B cell (primary cell): ENCODE results near the gene PLBD2. TPM values are rescaled to one million over a fixed set of nuclear protein-coding genes. Genes with fewer than 3 reads are reported as not detected.

Experiments used
- ATAC-seq: fragments of 200-7000 bp; cut with Tn5 transposase; one replicate; pipeline ENCODE4 v1.10.0; 2021; ENCODE audit warnings: low read depth, mild to moderate bottlenecking, moderate number of reproducible peaks, moderate library complexity
- CTCF ChIA-PET: fragments of 350-600 bp; sonication (Branson Sonifier 250); formaldehyde crosslinking; loops from one replicate; lab custom pipeline; 2021; ENCODE audit warnings: antibody characterized with exemption, inconsistent platforms; lab: Charles Lee
- POLR2A ChIA-PET: fragments of 350-600 bp; sonication (Branson Sonifier 250); formaldehyde crosslinking; loops from one replicate; lab custom pipeline; 2021; ENCODE audit warnings: antibody characterized with exemption; lab: Charles Lee
- DNase-seq: peaks from one replicate; pipeline ENCODE4 v3.0.0; 2013
- H2AFZ ChIP-seq: 2 replicates; pipeline ENCODE4 v1.6.1; 2012; ENCODE audit warnings: mild to moderate bottlenecking, low read depth, low read length; ENCODE audit not compliant: insufficient read depth, poor library complexity, severe bottlenecking
- H3K27ac ChIP-seq, 2 donors: 1 replicate in 1 of 2; 2 replicates in 1 of 2; pipeline ENCODE4 v1.5.1; 2012 to 2013; ENCODE audit warnings: low read length in 2 of 2, mild to moderate bottlenecking in 2 of 2, moderate library complexity in 1 of 2
- H3K27me3 ChIP-seq, 4 experiments: fragments of 200-600 bp in 1 of 4; sonication (generic) in 1 of 4; replicated peaks in 1 of 4; 1 replicate in 2 of 4; 2 replicates in 2 of 4; pipeline versions ENCODE4 v1.6.1 to v1.7.0; 2013 to 2016; ENCODE audit warnings: low read length in 3 of 4, mild to moderate bottlenecking in 2 of 4, mixed read lengths in 1 of 4, moderate library complexity in 1 of 4; ENCODE audit not compliant: insufficient read depth in 4 of 4, control insufficient read depth in 3 of 4; ENCODE audit errors: control extremely low read depth in 1 of 4
- H3K36me3 ChIP-seq, 2 experiments: replicated peaks in 1 of 2; 1 replicate in 1 of 2; 2 replicates in 1 of 2; pipeline versions ENCODE4 v1.6.1 to v1.7.1; 2013; ENCODE audit warnings: low read length in 1 of 2; ENCODE audit not compliant: insufficient read depth in 2 of 2, control insufficient read depth in 1 of 2; ENCODE audit errors: control extremely low read depth in 1 of 2, extremely low read depth in 1 of 2
- H3K4me1 ChIP-seq, 2 donors: fragments of 200-600 bp in 1 of 2; sonication (generic) in 1 of 2; 1 replicate in 1 of 2; 2 replicates in 1 of 2; pipeline versions ENCODE4 v1.5.1 to v1.6.1; 2013 to 2017; ENCODE audit warnings: low read length in 2 of 2; ENCODE audit not compliant: control insufficient read depth in 2 of 2, insufficient read depth in 2 of 2
- H3K4me2 ChIP-seq: replicated peaks from 2 replicates; pipeline ENCODE3; 2012; ENCODE audit warnings: mild to moderate bottlenecking, low read depth, low read length; ENCODE audit not compliant: poor library complexity, severe bottlenecking
- H3K4me3 ChIP-seq, 5 experiments: fragments of 200-600 bp in 1 of 5; sonication (generic) in 1 of 5; 1 replicate in 3 of 5; 2 replicates in 2 of 5; pipeline versions ENCODE4 v1.5.1 to v1.7.0; 2011 to 2016; ENCODE audit warnings: low read length in 4 of 5, mild to moderate bottlenecking in 4 of 5, low read depth in 2 of 5, control low read depth in 1 of 5, moderate library complexity in 1 of 5; ENCODE audit not compliant: insufficient read depth in 1 of 5; ENCODE audit errors: control extremely low read depth in 1 of 5, extremely low read depth in 1 of 5
- H3K79me2 ChIP-seq: fragments of 200-600 bp; sonication (generic); one replicate; pipeline ENCODE4 v1.6.0; 2016; ENCODE audit warnings: low read length; ENCODE audit not compliant: control insufficient read depth, insufficient read depth
- H3K9ac ChIP-seq: fragments of 200-600 bp; sonication (generic); 2 replicates; pipeline ENCODE4 v1.6.1; 2017; ENCODE audit warnings: mild to moderate bottlenecking, low read length, moderate library complexity
- H3K9me3 ChIP-seq, 3 donors: one replicate each; pipeline versions ENCODE4 v1.6.1 to v1.7.1; 2013; ENCODE audit warnings: low read length in 2 of 3; ENCODE audit not compliant: control insufficient read depth in 2 of 3, insufficient read depth in 1 of 3; ENCODE audit errors: control extremely low read depth in 1 of 3
- H4K20me1 ChIP-seq: 2 replicates; pipeline ENCODE4 v1.6.0; 2012; ENCODE audit warnings: mild to moderate bottlenecking, low read length; ENCODE audit not compliant: insufficient read depth, control insufficient read depth, poor library complexity, severe bottlenecking
- H3K27ac Mint-ChIP-seq: one replicate; pipeline ENCODE4 v1.8.0; 2021; ENCODE audit warnings: mixed read lengths
- H3K27me3 Mint-ChIP-seq: one replicate; pipeline ENCODE4 v1.8.0; 2021; ENCODE audit warnings: mixed read lengths
- H3K4me1 Mint-ChIP-seq: one replicate; pipeline ENCODE4 v1.8.0; 2021; ENCODE audit warnings: mixed read lengths
- H3K4me3 Mint-ChIP-seq: one replicate; pipeline ENCODE4 v1.8.0; 2021; ENCODE audit warnings: mixed read lengths
- H3K9me3 Mint-ChIP-seq: one replicate; pipeline ENCODE4 v1.8.0; 2022; ENCODE audit warnings: mixed read lengths; ENCODE audit not compliant: insufficient read depth
- EZH2 ChIP-seq: IDR thresholded peaks from 2 replicates; pipeline ENCODE4 v1.6.1; 2012; ENCODE audit warnings: borderline replicate concordance, low read depth, mild to moderate bottlenecking, moderate library complexity, low read length; ENCODE audit not compliant: insufficient read depth, poor library complexity, severe bottlenecking
- WGBS: methylation state at CpG from one replicate; pipeline ENCODE4 v1.1.5; 2013; ENCODE audit warnings: missing lambda C conversion rate; ENCODE audit not compliant: insufficient coverage; 5-methylcytosine and 5-hydroxymethylcytosine counted together
- intact Hi-C: fragments of 100-400 bp; cut with micrococcal nuclease; formaldehyde crosslinking; loops from one replicate; pipeline ENCODE4 v1.10.0; 2022
- polyA plus RNA-seq: library from polyadenylated mRNA; depleted of rRNA; stranded (reverse); fragments of >200 nt; gene quantifications from 2 replicates; pipeline ENCODE4 v1.2.3, GENCODE V29; 2012
- total RNA-seq, 2 donors: library from RNA; stranded (reverse); fragments of 120-200 nt in 1 of 2; gene quantifications; 1 replicate in 1 of 2; 2 replicates in 1 of 2; pipeline versions ENCODE4 v1.2.3 to v1.2.4, GENCODE V29; 2013 to 2022
- TF ChIP-seq, protein P1 (sequence below): fragments of 200-600 bp; IDR thresholded peaks from one replicate; pipeline ENCODE4 v1.8.0; 2022; ENCODE audit warnings: antibody characterized with exemption, mild to moderate bottlenecking

PLBD2 gene
- total and polyA plus RNA-seq, 2 donors (not counting 1 experiment from before 2014, with no cell fraction given) = 2.9 to 11.6 TPM

DNA sequence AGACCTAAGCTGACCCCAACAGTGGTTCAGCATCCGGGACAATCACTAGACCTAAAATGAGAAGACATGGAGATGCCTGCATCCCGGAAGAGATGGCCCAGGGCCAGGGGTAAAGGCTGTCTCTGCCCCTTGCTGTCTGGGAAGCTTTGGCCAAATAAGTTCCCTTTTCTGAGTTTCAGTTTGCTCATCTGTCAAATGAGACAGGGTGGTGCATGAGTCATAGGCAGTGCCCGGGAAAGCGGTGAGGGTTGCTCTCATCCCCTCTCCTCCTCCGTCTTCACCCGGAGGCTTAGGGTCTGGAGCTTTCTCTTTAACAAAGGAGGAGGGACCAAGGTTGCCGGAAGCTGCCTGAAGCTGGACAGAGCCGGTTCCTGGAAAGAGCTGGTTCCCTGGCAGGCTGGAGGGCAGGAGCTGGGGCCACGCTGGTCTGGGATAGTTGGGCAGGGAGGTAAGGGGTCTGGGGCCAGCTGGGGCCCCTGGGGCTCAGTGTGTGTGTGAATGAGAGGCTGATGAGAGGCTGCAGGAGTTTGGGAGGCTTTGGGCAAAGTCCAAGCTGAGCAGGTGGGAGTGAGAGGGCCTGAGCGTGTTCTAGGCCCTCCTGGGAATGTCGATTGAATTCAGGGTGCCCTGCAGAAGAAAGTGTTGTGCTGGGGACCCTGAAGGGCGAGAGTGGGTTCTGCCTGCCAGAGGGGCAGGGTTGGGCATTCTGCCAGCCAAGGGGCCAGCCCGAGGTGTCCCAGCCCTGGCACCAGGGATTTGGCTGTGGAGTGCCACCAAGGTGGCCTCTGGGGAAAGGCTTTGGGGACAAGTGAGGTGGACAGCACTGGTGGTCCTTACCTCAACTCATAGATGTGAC is 63.9 kb downstream of the PLBD2 start, which contains the start of gene SDSL:
TSS of gene SDSL (plus strand) at position 351 of the 856 bp plus-strand sequence. CDS start 5,603 bp downstream, outside the sequence.
- DNase-seq (peak; percentile 74), ATAC-seq (peak; percentile 93)
- H3K9me3 ChIP-seq = no peaks in the 10 kb centered on the region
- peak within 1 kb of the TSS in 1 of 5 experiments; percentile 8 for H3K4me3 ChIP-seq
- H3K27me3 ChIP-seq = peaks cover 0 to 7% (median 2%) of the 10 kb centered on the region in 4 experiments
- H3K27ac Mint-ChIP-seq = peak within 1 kb of the TSS; percentile 53
- H3K36me3 ChIP-seq = no peaks in the 10 kb centered on the region
- H3K9me3 Mint-ChIP-seq = no peaks in the 10 kb centered on the region
- no peak within 1 kb of the TSS for H3K9ac ChIP-seq
- peaks cover 10 to 18% of the 10 kb centered on the region in 2 donors for H3K4me1 ChIP-seq
- no peak within 1 kb of the TSS for H3K27ac ChIP-seq
- no peaks in the 10 kb centered on the region for H4K20me1 ChIP-seq
- intact Hi-C loops = loop anchor here (1.0 kb wide), 1 partner anchor 64 kb away; the partner anchor contains the start of gene PLBD2
- H3K4me1 Mint-ChIP-seq = peaks cover 20% of the 10 kb centered on the region
- no peaks in the 10 kb centered on the region for H3K79me2 ChIP-seq
- no peak for TF ChIP-seq EZH2
- TF ChIP-seq, protein P1, sequence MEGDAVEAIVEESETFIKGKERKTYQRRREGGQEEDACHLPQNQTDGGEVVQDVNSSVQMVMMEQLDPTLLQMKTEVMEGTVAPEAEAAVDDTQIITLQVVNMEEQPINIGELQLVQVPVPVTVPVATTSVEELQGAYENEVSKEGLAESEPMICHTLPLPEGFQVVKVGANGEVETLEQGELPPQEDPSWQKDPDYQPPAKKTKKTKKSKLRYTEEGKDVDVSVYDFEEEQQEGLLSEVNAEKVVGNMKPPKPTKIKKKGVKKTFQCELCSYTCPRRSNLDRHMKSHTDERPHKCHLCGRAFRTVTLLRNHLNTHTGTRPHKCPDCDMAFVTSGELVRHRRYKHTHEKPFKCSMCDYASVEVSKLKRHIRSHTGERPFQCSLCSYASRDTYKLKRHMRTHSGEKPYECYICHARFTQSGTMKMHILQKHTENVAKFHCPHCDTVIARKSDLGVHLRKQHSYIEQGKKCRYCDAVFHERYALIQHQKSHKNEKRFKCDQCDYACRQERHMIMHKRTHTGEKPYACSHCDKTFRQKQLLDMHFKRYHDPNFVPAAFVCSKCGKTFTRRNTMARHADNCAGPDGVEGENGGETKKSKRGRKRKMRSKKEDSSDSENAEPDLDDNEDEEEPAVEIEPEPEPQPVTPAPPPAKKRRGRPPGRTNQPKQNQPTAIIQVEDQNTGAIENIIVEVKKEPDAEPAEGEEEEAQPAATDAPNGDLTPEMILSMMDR = no peak
- H3K4me2 ChIP-seq = peak within 1 kb of the TSS; percentile 59
- WGBS = 26% methylated on average over 10 of the region's 13 CpGs
- CTCF ChIA-PET = interaction anchor here (0.7 to 1.2 kb wide), 2 partner anchors 225 to 227 kb away, joined by 3 to 4 read pairs; no protein-coding TSS in a partner anchor
- peaks cover 14% of the 10 kb centered on the region for H3K27me3 Mint-ChIP-seq
- POLR2A ChIA-PET = interaction anchor here (0.5 kb wide), 1 partner anchor 14 kb away, joined by 4 read pairs; no protein-coding TSS in a partner anchor
- H3K4me3 Mint-ChIP-seq = peak within 1 kb of the TSS; percentile 79
- peak within 1 kb of the TSS; percentile 60 for H2AFZ ChIP-seq
